Fibroblast of the aortic adventitia (primary cell): ENCODE data around the gene WNT5A. TPM values are rescaled to one million over a fixed set of nuclear protein-coding genes. Genes with fewer than 3 reads are reported as not detected.
A peak's percentile ranks its signal among the peaks of the same experiment; 100 is the strongest.

ENCODE experiments used
- DNase-seq: peaks from one replicate; pipeline ENCODE4 v3.0.0-alpha.2; 2010; ENCODE audit warnings: low read depth
- H3K4me3 ChIP-seq: 2 replicates; pipeline ENCODE4 v1.5.1; 2011; ENCODE audit warnings: low read depth, mild to moderate bottlenecking, control low read depth, low read length, moderate library complexity
- CTCF ChIP-seq: IDR thresholded peaks from 2 replicates; pipeline ENCODE4 v1.5.1; 2011; ENCODE audit warnings: mild to moderate bottlenecking, low read length, control low read depth, inconsistent platforms; ENCODE audit not compliant: insufficient read depth
- total RNA-seq: library from RNA; depleted of rRNA; stranded (reverse); fragments of >200 nt; gene quantifications from 2 replicates; pipeline ENCODE4 v1.2.3, GENCODE V29; 2012; ENCODE audit warnings: low replicate concordance

The WNT5A gene
- total RNA-seq, 1 donor, result 42.4 TPM

- TF ChIP-seq CTCF, result no peak
Observed at GRCh38 chr3:55468251-55468650, 18.9 kb downstream of the WNT5A start.

GRCh38 chr3:55467099-55467498 lies 20.0 kb downstream of the WNT5A start:
- no peak for TF ChIP-seq CTCF

More at GRCh38 chr3:55468251-55468650, 18.9 kb downstream of the WNT5A start:
- DNase-seq, result peak; percentile 45
- no peak overlapping the region for H3K4me3 ChIP-seq

GRCh38 chr3:55466526-55466925 lies 20.6 kb downstream of the WNT5A start:
- TF ChIP-seq CTCF, result no peak
- H3K4me3 ChIP-seq, result no peak overlapping the region

More at GRCh38 chr3:55467099-55467498, 20.0 kb downstream of the WNT5A start:
- DNase-seq, result peak; percentile 74
- H3K4me3 ChIP-seq, result no peak overlapping the region

GRCh38 chr3:55461896-55462295 lies 25.2 kb downstream of the WNT5A start:
- TF ChIP-seq CTCF, result no peak
- peak; percentile 55 for DNase-seq
- H3K4me3 ChIP-seq, result no peak overlapping the region

More at GRCh38 chr3:55466526-55466925, 20.6 kb downstream of the WNT5A start:
- no peak for DNase-seq

- no peak for DNase-seq
- no peak overlapping the region for H3K4me3 ChIP-seq
- TF ChIP-seq CTCF, result no peak
Observed at GRCh38 chr3:55459838-55460237, 27.3 kb downstream of the WNT5A start.

GRCh38 chr3:55458181-55458790 lies 28.8 kb downstream of the WNT5A start:
- no peak for TF ChIP-seq CTCF
- no peak for DNase-seq
- no peak overlapping the region for H3K4me3 ChIP-seq

GRCh38 chr3:55455915-55456314 lies 31.2 kb downstream of the WNT5A start:
- no peak for DNase-seq
- no peak for TF ChIP-seq CTCF
- H3K4me3 ChIP-seq, result no peak overlapping the region
